Endothelial cell of umbilical vein (primary cell): Measurements from ENCODE around the gene IGF2BP1. TPM values are rescaled to one million over a fixed set of nuclear protein-coding genes. Genes with fewer than 3 reads are reported as not detected.

Experiments
- BruUV-seq: library from RNA; stranded (reverse); fragments of 400-500 nt; replicated peaks from 2 replicates; lab custom pipeline; 2021; lab: Mats Ljungman, UMichigan
- CTCF ChIA-PET: fragments of 300-600, 350-600 bp; sonication (Branson Sonifier 250); formaldehyde crosslinking; loops from one replicate; lab custom pipeline; 2021; ENCODE audit warnings: antibody characterized with exemption, inconsistent platforms; lab: Charles Lee
- POLR2A ChIA-PET: fragments of 300-600, 350-600 bp; sonication (Branson Sonifier 250); formaldehyde crosslinking; loops from one replicate; lab custom pipeline; 2021; ENCODE audit warnings: antibody characterized with exemption, inconsistent platforms; lab: Charles Lee
- DNase-seq: peaks from one replicate; pipeline ENCODE4 v3.0.0-alpha.2; 2011; ENCODE audit warnings: low read depth, low spot score
- FAIRE-seq: peaks from 2 replicates; lab custom pipeline; 2011; peaks lifted over from hg19 to GRCh38; lab: Jason Lieb, UNC
- H2AFZ ChIP-seq: 2 replicates; pipeline ENCODE4 v1.6.0; 2012; ENCODE audit warnings: low read depth, low read length, control low read depth, inconsistent platforms
- H3K27ac ChIP-seq: 2 replicates; pipeline ENCODE4 v1.5.1; 2011; ENCODE audit warnings: low read depth, mild to moderate bottlenecking, control low read depth, low read length, moderate library complexity; ENCODE audit not compliant: insufficient read depth
- H3K27me3 ChIP-seq, 2 experiments: 2 replicates each; pipeline versions ENCODE4 v1.6.0 to v1.6.1; 2011; ENCODE audit warnings: low read length in 2 of 2, mixed read lengths in 1 of 2; ENCODE audit not compliant: control insufficient read depth in 2 of 2, insufficient read depth in 2 of 2
- H3K36me3 ChIP-seq, 2 experiments: 2 replicates in 1 of 2; 3 replicates in 1 of 2; pipeline ENCODE4 v1.5.1; 2011; ENCODE audit warnings: low read length in 2 of 2, mild to moderate bottlenecking in 1 of 2, moderate library complexity in 1 of 2; ENCODE audit not compliant: control insufficient read depth in 2 of 2, insufficient read depth in 2 of 2; ENCODE audit errors: extremely low read depth in 1 of 2
- H3K4me1 ChIP-seq: 3 replicates; pipeline ENCODE4 v1.5.1; 2011; ENCODE audit warnings: mild to moderate bottlenecking, low read length; ENCODE audit not compliant: control insufficient read depth, insufficient read depth; ENCODE audit errors: extremely low read depth
- H3K4me2 ChIP-seq: 2 replicates; pipeline ENCODE4 v1.6.1; 2011; ENCODE audit warnings: low read length, control low read depth, mixed read lengths; ENCODE audit not compliant: insufficient read depth
- H3K4me3 ChIP-seq, 3 experiments: fragments of 200-600 bp in 1 of 3; sonication (generic), shearing (Covaris generic) in 1 of 3; replicated peaks in 1 of 3; 2 replicates each; pipeline ENCODE4 v1.5.1; 2011 to 2016; ENCODE audit warnings: control low read depth in 3 of 3, low read length in 3 of 3, mild to moderate bottlenecking in 2 of 3, inconsistent platforms in 1 of 3, low read depth in 1 of 3, moderate library complexity in 1 of 3; ENCODE audit not compliant: insufficient read depth in 1 of 3
- H3K79me2 ChIP-seq: 2 replicates; pipeline ENCODE4 v1.6.0; 2012; ENCODE audit warnings: low read length, inconsistent platforms; ENCODE audit not compliant: control insufficient read depth, insufficient read depth
- H3K9ac ChIP-seq: replicated peaks from 2 replicates; pipeline ENCODE3; 2011; ENCODE audit warnings: low read length, control low read depth; ENCODE audit not compliant: insufficient read depth; ENCODE audit errors: extremely low read depth
- H3K9me1 ChIP-seq: replicated peaks from 3 replicates; pipeline ENCODE4 v1.6.0; 2011; ENCODE audit warnings: mild to moderate bottlenecking, low read length; ENCODE audit not compliant: control insufficient read depth, insufficient read depth; ENCODE audit errors: extremely low read depth
- H3K9me3 ChIP-seq: replicated peaks from 2 replicates; pipeline ENCODE4 v1.5.1; 2012; ENCODE audit warnings: low read length, inconsistent platforms; ENCODE audit not compliant: control insufficient read depth, insufficient read depth
- H4K20me1 ChIP-seq: replicated peaks from 2 replicates; pipeline ENCODE3; 2011; ENCODE audit warnings: mild to moderate bottlenecking, low read length; ENCODE audit not compliant: control insufficient read depth, insufficient read depth; ENCODE audit errors: extremely low read depth
- EZH2 ChIP-seq: IDR thresholded peaks from 2 replicates; pipeline ENCODE4 v1.6.1; 2012; ENCODE audit warnings: borderline replicate concordance, low read depth, mild to moderate bottlenecking, moderate library complexity, low read length, inconsistent platforms; ENCODE audit not compliant: severe bottlenecking
- FOS ChIP-seq: IDR thresholded peaks from 2 replicates; pipeline ENCODE4 v1.6.1; 2011; ENCODE audit warnings: mild to moderate bottlenecking, low read length, moderate library complexity, borderline replicate concordance; ENCODE audit not compliant: insufficient read depth
- GATA2 ChIP-seq: IDR thresholded peaks from 2 replicates; pipeline ENCODE4 v1.7.0; 2011; ENCODE audit warnings: low read depth, mild to moderate bottlenecking, moderate library complexity, mixed read lengths, low read length; ENCODE audit not compliant: insufficient read length, insufficient read depth
- JUN ChIP-seq: IDR thresholded peaks from 2 replicates; pipeline ENCODE4 v1.6.1; 2011; ENCODE audit warnings: borderline replicate concordance, low read depth; ENCODE audit not compliant: insufficient read length, insufficient read depth
- MAX ChIP-seq: IDR thresholded peaks from 2 replicates; pipeline ENCODE4 v1.6.1; 2011; ENCODE audit not compliant: insufficient read depth, insufficient read length
- MYC ChIP-seq: IDR thresholded peaks from one replicate; pipeline ENCODE4 v1.6.1; 2011; ENCODE audit warnings: mild to moderate bottlenecking, low read depth, low read length
- POLR2A ChIP-seq: IDR thresholded peaks from 2 replicates; pipeline ENCODE4 v1.6.1; 2012; ENCODE audit warnings: low read depth, mild to moderate bottlenecking, control low read depth, low read length
- POLR2AphosphoS5 ChIP-seq: IDR thresholded peaks from 2 replicates; pipeline ENCODE4 v1.6.1; 2012; ENCODE audit warnings: low read depth, mild to moderate bottlenecking, control low read depth, low read length, moderate library complexity; ENCODE audit not compliant: insufficient read depth
- dilution Hi-C: fragments of 300-500 bp; cut with MboI; formaldehyde crosslinking; loops from one replicate; pipeline ENCODE4 v1.15.0; 2019; ENCODE audit warnings: low sequenced_read_pairs; ENCODE audit not compliant: extremely low pct_ligation_motif_present
- intact Hi-C: fragments of 100-400 bp; cut with micrococcal nuclease; formaldehyde crosslinking; loops from one replicate; pipeline ENCODE4 v1.10.0; 2022
- polyA plus RNA-seq, 4 experiments: library from polyadenylated mRNA; depleted of rRNA in 3 of 4; stranded (reverse) in 3 of 4; unstranded in 1 of 4; fragments of >200 nt; gene quantifications; 2 replicates each; pipeline versions ENCODE4 v1.2.1 to v1.2.3, GENCODE V29; 2011 to 2012; ENCODE audit warnings: missing spikeins in 1 of 4
- total RNA-seq: library from RNA; stranded (reverse); gene quantifications from 2 replicates; pipeline ENCODE4 v1.2.3, GENCODE V29; 2021
- TF ChIP-seq, protein P1 (sequence below), 2 donors: IDR thresholded peaks; 1 replicate in 1 of 2; 2 replicates in 1 of 2; pipeline ENCODE4 v1.5.1; 2011; ENCODE audit warnings: low read length in 2 of 2, mild to moderate bottlenecking in 2 of 2, moderate library complexity in 2 of 2, control low read depth in 1 of 2, inconsistent platforms in 1 of 2, low read depth in 1 of 2; ENCODE audit not compliant: insufficient read depth in 1 of 2; ENCODE audit errors: extremely low read depth in 1 of 2

Gene IGF2BP1
- total and polyA plus RNA-seq, 2 donors (not counting 3 experiments of a cell fraction or from before 2014, with no cell fraction given) = 9.5 to 99.5 TPM

GRCh38 chr17:49093131-49093530, 95.9 kb downstream of the IGF2BP1 start:
- H3K4me3 ChIP-seq = no peak overlapping the region
- no peak for TF ChIP-seq EZH2
- DNase-seq = no peak
- no peak overlapping the region for H3K9ac ChIP-seq
- no peak overlapping the region for H3K4me2 ChIP-seq
- H3K79me2 ChIP-seq = no peaks in the 10 kb centered on the region
- H4K20me1 ChIP-seq = no peaks in the 10 kb centered on the region
- FAIRE-seq = no peak
- H3K9me1 ChIP-seq = no peaks in the 10 kb centered on the region
- H3K9me3 ChIP-seq = no peaks in the 10 kb centered on the region
- no peak overlapping the region for H2AFZ ChIP-seq
- no peaks in the 10 kb centered on the region for H3K36me3 ChIP-seq
- no peaks in the 10 kb centered on the region for H3K4me1 ChIP-seq
- POLR2A ChIA-PET = no interaction called here
- no TSS peak for BruUV-seq
- dilution Hi-C loops = no loop called here
- CTCF ChIA-PET = no interaction called here
- H3K27me3 ChIP-seq = no peaks in the 10 kb centered on the region
- intact Hi-C loops = no loop called here
- no peak overlapping the region for H3K27ac ChIP-seq

DNA sequence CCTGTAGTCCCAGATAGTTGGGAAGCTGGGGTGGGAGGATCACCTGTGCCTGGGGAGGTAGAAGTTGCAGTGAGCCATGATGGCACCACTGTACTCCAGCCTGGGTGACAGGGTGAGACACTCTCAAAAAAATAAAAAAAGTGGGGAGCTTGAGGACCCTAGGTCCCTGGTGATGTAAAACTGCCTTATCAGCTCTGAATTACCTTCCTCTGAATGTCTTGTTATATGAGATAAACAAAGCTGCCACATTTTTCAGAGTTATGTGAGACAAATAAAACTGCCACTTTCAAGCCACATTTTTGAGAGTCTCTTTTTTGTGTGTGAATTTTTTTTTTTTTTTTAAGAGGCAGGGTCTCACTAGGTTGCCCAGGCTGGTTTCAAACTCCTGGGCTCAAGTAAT, 103.4 kb downstream of the IGF2BP1 start:
- intact Hi-C loops = no loop called here
- Histone ChIP-seq H3K9ac (no peak overlapping the region), H3K4me1 (peaks cover 2% of the 10 kb centered on the region), H3K9me3 (no peaks in the 10 kb centered on the region), H3K27ac (no peak overlapping the region), H3K4me2 (no peak overlapping the region), H3K4me3 (no peak overlapping the region), H2AFZ (peak overlapping the region; percentile 3), H4K20me1 (no peaks in the 10 kb centered on the region), H3K36me3 (no peaks in the 10 kb centered on the region), H3K27me3 (no peaks in the 10 kb centered on the region), H3K79me2 (no peaks in the 10 kb centered on the region), H3K9me1 (no peaks in the 10 kb centered on the region)
- no TSS peak for BruUV-seq
- dilution Hi-C loops = no loop called here
- ChIA-PET POLR2A (no interaction called here), CTCF (interaction anchor here (0.9 to 1.0 kb wide), 2 partner anchors 12 to 15 kb away, joined by 3 read pairs; no protein-coding TSS in a partner anchor)
- TF ChIP-seq, protein P1, sequence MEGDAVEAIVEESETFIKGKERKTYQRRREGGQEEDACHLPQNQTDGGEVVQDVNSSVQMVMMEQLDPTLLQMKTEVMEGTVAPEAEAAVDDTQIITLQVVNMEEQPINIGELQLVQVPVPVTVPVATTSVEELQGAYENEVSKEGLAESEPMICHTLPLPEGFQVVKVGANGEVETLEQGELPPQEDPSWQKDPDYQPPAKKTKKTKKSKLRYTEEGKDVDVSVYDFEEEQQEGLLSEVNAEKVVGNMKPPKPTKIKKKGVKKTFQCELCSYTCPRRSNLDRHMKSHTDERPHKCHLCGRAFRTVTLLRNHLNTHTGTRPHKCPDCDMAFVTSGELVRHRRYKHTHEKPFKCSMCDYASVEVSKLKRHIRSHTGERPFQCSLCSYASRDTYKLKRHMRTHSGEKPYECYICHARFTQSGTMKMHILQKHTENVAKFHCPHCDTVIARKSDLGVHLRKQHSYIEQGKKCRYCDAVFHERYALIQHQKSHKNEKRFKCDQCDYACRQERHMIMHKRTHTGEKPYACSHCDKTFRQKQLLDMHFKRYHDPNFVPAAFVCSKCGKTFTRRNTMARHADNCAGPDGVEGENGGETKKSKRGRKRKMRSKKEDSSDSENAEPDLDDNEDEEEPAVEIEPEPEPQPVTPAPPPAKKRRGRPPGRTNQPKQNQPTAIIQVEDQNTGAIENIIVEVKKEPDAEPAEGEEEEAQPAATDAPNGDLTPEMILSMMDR (IDR thresholded peaks at IDR 0.05; ENCODE audit: extremely low read depth in 1 of 2, insufficient read depth in 1 of 2, low read depth in 1 of 2, low read length in 2 of 2) = no peak
- TF ChIP-seq GATA2 = no peak
- TF ChIP-seq POLR2AphosphoS5 = no peak
- TF ChIP-seq EZH2 = no peak
- no peak for TF ChIP-seq POLR2A
- no peak for TF ChIP-seq MAX
- TF ChIP-seq FOS = no peak
- no peak for TF ChIP-seq JUN
- no peak for TF ChIP-seq MYC
- no peak for DNase-seq
- no peak for FAIRE-seq
